Heart left ventricle (tissue), 13 donors: ENCODE measurements around the gene GAB4.

Experiments
- CTCF ChIP-seq, 12 donors: fragments of 200-600 bp; sonication (generic) in 4 of 12; IDR thresholded peaks; one replicate each; pipeline versions ENCODE4 v1.5.0 to v1.8.0; 2018 to 2022; ENCODE audit warnings: antibody characterized with exemption in 12 of 12, mild to moderate bottlenecking in 5 of 12
- POLR2A ChIP-seq, 2 donors: fragments of 450-650 bp; IDR thresholded peaks; one replicate each; pipeline ENCODE4 v1.6.1; 2017; ENCODE audit warnings: antibody characterized with exemption in 2 of 2, mild to moderate bottlenecking in 2 of 2, moderate library complexity in 2 of 2
- donor health status: ischemic (EF 13 %, LVEDD 7.1; RV severe dilation, severe dysfunction).
- donor health status: DM: no; HTN: yes; CAD: no.
- donor health status: DM: no; HTN: no; CAD: no.
- donor health status: ischemic (EF 25% LVEDD 6.9; RV normal size, moderate dysfunction).
- donor health status: ischemic (EF 25% LVEDD 5.7; RV mildly dilated, moderate dysfunction).
- donor health status: ischemic (EF 35%, LVEDD 5.7; RV mildly dilated, moderate dysfunction).
- donor health status: nonischemic (EF 11% LVEDD 7.7; RV severe dilation, severe dysfunction).
- donor health status: DM: yes; HTN: yes; CAD: no.
- donor health status: PGD.
- donor health status: ischemic (EF 29% LVEDD 5.4; RV normal size, mild dysfunction).
- donor health status: nonischemic (EF 23%, LVEDD 6.1; RV moderate dilation, normal function).

- TF ChIP-seq CTCF (IDR thresholded peaks at IDR 0.05): no peak
- TF ChIP-seq POLR2A (IDR thresholded peaks at IDR 0.05): no peak
Observed at GRCh38 chr22:16935209-16935608, 72.8 kb downstream of the GAB4 start.
